Kidney epithelial cell (primary cell): ENCODE data around the gene KANSL2. TPM values are rescaled to one million over a fixed set of nuclear protein-coding genes. Genes with fewer than 3 reads are reported as not detected.
"Not testable (repeated sequence)": the region's sequence is repeated elsewhere in the genome, so short reads cannot be mapped to it uniquely, and the experiment has no call there.

Experiments
- DNase-seq: peaks from one replicate; pipeline ENCODE4 v3.0.0-alpha.2; 2010; ENCODE audit warnings: low read depth
- H3K27me3 ChIP-seq: 2 replicates; pipeline ENCODE4 v1.6.0; 2011; ENCODE audit warnings: low read length; ENCODE audit not compliant: control insufficient read depth, insufficient read depth
- H3K36me3 ChIP-seq: 2 replicates; pipeline ENCODE4 v1.5.1; 2011; ENCODE audit warnings: low read length; ENCODE audit not compliant: control insufficient read depth, insufficient read depth
- H3K4me3 ChIP-seq: 2 replicates; pipeline ENCODE4 v1.5.1; 2011; ENCODE audit warnings: low read depth, mild to moderate bottlenecking, control low read depth, low read length
- CTCF ChIP-seq: IDR thresholded peaks from 2 replicates; pipeline ENCODE4 v1.5.1; 2011; ENCODE audit warnings: mild to moderate bottlenecking, moderate library complexity, low read length, control low read depth, inconsistent platforms; ENCODE audit not compliant: insufficient read depth, poor library complexity, severe bottlenecking
- total RNA-seq: library from RNA; depleted of rRNA; stranded (reverse); fragments of >200 nt; gene quantifications from 2 replicates; pipeline ENCODE4 v1.2.3, GENCODE V29; 2015

KANSL2 gene
- total RNA-seq, 1 donor from 2014 or later, result 47.2 TPM

- H3K36me3 ChIP-seq, result no peaks in the 10 kb centered on the region
- DNase-seq, result no peak
- no peak for TF ChIP-seq CTCF
Measured at GRCh38 chr12:48630346-48630745, 51.7 kb downstream of the KANSL2 start.

GRCh38 chr12:48629541-48629940, 52.5 kb downstream of the KANSL2 start:
- no peaks in the 10 kb centered on the region for H3K27me3 ChIP-seq
- no peak overlapping the region for H3K4me3 ChIP-seq
- no peak for TF ChIP-seq CTCF
- H3K36me3 ChIP-seq, result no peaks in the 10 kb centered on the region
- no peak for DNase-seq

More at GRCh38 chr12:48630346-48630745, 51.7 kb downstream of the KANSL2 start:
- H3K27me3 ChIP-seq, result no peaks in the 10 kb centered on the region
- H3K4me3 ChIP-seq, result no peak overlapping the region

GRCh38 chr12:48627556-48627955, 54.5 kb downstream of the KANSL2 start:
- no peak for TF ChIP-seq CTCF
- Histone ChIP-seq H3K4me3 (no peak overlapping the region), H3K27me3 (no peaks in the 10 kb centered on the region), H3K36me3 (no peaks in the 10 kb centered on the region)
- DNase-seq, result no peak

DNA sequence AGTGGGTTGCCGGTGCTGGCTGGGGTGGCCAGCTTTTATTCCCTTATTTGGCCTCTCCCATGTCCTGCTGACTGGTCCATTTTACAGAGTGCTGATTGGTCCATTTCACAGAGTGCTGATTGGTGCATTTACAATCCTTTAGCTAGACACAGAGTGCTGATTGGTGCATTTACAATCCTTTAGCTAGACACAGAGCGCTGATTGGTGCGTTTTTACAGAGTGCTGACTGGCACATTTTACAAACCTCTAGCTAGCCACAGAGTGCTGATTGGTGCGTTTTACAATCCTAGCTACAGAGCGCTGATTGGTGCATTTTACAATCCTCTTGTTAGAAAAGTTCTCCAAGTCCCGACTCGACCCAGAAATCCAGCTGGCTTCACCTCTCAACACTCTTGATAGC, 59.0 kb downstream of the KANSL2 start:
- not testable (repeated sequence) for H3K27me3 ChIP-seq, H3K4me3 ChIP-seq, DNase-seq, H3K36me3 ChIP-seq

DNA sequence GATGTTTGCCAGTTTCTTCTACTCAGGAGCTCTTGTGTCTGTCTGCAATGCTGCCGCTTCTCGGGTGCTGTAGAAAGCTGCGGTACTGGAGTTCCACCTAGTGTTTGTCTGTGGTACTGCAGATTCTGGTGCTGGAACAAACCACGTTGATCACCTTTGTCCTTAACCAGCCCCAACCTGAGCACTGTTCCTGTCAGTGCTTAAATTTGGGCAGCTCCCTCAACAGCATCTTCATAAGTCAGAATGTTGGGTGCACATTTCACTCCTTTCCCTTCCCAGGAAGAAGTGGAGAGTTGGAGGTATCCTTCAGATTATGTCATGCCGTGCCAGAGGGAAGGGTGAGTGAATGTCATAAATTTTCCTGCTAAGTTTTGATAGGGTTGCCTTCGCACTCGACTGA, 63.5 kb downstream of the KANSL2 start:
- Histone ChIP-seq H3K36me3 (no peaks in the 10 kb centered on the region), H3K4me3 (no peak overlapping the region), H3K27me3 (peaks cover 2% of the 10 kb centered on the region)
- TF ChIP-seq CTCF, result peak; percentile 97
- peak; percentile 34 for DNase-seq

GRCh38 chr12:48615681-48616080, 66.4 kb downstream of the KANSL2 start:
- Histone ChIP-seq H3K27me3 (peaks cover 2% of the 10 kb centered on the region), H3K36me3 (no peaks in the 10 kb centered on the region), H3K4me3 (no peak overlapping the region)
- no peak for DNase-seq
- TF ChIP-seq CTCF, result no peak
